AG08396 (cell line): ENCODE results near the gene SLCO4A1.

Experiments used
- DNase-seq: peaks from one replicate; pipeline ENCODE4 v3.0.0; 2012; ENCODE audit warnings: low spot score, mixed read lengths

Gene SLCO4A1, protein sequence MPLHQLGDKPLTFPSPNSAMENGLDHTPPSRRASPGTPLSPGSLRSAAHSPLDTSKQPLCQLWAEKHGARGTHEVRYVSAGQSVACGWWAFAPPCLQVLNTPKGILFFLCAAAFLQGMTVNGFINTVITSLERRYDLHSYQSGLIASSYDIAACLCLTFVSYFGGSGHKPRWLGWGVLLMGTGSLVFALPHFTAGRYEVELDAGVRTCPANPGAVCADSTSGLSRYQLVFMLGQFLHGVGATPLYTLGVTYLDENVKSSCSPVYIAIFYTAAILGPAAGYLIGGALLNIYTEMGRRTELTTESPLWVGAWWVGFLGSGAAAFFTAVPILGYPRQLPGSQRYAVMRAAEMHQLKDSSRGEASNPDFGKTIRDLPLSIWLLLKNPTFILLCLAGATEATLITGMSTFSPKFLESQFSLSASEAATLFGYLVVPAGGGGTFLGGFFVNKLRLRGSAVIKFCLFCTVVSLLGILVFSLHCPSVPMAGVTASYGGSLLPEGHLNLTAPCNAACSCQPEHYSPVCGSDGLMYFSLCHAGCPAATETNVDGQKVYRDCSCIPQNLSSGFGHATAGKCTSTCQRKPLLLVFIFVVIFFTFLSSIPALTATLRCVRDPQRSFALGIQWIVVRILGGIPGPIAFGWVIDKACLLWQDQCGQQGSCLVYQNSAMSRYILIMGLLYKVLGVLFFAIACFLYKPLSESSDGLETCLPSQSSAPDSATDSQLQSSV

DNA sequence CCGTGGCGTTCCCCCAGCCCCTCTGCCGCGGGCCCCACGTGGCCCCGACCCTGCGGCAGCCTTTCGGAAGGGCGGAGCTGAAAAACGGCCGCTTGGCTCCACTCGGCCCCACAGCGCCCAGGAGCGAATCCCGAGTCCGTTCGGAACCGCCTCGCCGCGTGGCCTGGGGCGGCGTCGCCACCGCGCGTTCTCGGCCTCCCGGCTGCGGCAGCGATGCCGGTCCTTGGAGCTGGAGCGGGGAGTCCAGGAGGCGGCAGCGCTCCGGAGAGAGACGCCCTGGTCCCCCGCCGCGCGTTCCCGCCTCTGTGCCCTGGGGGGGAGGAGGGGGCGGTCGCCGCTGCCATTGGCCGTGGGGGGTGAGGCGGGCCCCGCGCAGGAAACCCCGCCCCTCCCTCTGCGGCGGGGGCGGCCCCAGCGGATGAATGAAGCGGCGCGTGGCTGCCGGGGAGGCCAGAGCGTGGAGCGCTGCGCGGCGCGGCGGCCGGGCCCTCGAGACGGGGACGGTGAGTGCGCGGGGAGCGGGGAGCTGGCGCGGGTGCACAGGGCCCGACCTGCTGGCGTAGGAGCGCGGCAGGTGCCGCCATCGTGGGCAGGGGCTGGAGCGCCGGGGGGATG lies at the start of gene SLCO4A1:
TSS of gene SLCO4A1 (plus strand) at position 453 of the 615 bp plus-strand sequence. CDS start 13,952 bp downstream, outside the sequence.
- DNase-seq, result peak; percentile 89

DNA sequence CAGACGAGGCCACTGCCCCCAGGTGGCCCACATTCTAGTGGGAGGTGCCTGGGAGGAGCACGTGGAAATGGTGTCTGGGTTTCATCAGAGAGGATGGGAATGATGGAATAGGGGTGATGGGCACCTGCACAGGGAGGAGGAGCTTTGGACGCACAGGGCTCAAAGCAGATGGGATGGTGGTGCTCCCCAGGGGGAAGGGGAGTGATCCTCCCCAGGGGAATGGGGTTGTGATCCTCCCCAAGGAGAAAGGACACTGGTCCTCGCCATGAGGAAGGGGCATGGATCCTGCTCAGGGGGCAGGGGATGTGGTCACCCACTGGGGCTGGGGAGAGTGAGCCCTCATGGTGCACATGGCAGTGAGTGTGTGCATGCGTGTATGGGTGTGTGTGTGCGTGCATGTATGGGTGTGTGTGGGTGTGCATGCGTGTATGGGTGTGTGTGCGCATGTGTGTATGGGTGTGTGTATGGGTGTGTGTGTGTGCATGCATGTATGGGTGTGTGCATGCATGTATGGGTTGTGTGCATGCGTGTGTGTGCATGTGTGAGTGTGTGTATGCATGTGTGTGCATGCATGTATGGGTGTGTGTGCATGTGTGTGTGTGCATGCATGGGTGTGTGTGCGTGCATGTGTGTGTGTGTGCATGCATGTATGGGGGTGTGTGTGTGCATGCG lies 49.7 kb upstream of the SLCO4A1 start:
- no peak for DNase-seq

DNA sequence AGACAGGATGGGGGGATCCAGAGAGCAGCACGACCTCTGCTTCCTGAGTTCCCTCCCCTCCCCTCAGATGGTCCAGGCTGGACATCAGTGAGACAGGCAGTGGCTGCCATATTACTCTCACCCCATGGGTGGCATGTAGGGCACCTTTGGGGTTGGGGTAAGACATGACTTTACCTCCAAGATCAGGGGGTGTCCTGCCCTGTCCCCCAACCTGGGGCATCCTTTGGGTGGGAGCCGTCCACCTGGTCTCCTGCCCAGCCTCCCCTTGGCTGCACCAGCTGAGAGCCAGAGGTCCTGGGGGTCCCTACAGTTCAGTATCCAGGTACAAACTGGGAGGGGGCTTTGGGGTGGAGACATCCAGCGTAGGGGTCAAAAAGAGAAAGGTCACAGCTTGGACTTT lies 48.7 kb upstream of the SLCO4A1 start:
- no peak for DNase-seq

DNA sequence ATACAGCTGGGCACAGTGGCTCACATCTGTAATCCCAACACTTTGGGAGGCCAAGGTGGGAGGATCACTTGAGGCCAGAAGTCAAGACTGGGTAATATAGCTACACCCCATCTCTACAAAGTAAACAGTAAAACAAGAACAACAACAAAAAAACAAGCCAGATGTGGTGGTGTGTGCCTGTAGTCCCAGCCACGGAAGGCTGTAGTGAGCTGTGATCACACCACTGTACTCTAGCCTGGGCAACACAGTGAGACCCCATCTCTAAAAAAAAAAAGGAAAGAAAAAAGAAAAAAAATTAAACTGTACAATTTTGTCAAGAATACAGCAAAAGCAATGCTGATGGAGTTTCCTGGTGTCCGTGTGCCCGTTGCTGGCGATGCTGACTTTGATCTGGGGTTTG lies 47.2 kb upstream of the SLCO4A1 start:
- DNase-seq, result no peak

DNA sequence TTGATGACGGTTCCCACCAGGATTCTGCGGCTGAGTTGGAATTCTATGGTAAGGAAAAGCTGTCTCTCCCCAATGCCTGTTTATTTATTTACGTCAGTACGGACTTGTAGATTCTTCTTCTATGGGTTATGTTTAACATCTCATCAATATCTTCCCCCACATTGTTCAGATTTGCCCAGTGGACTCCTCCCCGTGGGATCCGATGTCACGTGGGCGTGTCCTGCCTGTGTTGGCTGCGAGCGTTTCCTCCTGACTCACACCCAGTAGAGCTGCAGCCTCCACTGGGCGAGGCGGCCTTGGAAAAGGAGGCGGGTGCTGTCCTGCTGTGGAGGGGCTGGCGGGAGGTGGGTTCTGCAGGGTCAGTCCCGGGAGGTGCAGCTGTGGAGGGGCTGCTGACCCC lies 46.8 kb upstream of the SLCO4A1 start:
- peak; percentile 89 for DNase-seq

DNA sequence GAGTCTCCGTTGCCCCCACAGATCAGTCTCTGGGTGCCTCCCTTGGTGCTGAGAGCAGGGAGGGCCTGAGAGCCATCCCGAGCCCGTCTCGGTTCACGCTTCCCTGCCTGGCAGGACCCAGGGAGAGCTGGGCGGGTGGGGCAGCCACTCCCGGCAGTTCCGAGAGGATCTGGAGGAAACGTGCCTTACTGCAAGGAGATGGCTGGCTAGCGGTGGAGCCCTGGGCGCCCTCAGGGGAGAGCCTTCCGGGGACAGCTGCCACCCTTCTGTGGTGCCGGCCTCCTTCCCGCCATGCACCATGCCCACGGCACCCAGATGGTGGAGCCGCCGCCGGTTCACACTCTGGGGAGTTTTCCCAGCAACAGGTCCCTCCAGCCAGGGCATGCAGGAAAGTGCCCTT lies 45.8 kb upstream of the SLCO4A1 start:
- no peak for DNase-seq

DNA sequence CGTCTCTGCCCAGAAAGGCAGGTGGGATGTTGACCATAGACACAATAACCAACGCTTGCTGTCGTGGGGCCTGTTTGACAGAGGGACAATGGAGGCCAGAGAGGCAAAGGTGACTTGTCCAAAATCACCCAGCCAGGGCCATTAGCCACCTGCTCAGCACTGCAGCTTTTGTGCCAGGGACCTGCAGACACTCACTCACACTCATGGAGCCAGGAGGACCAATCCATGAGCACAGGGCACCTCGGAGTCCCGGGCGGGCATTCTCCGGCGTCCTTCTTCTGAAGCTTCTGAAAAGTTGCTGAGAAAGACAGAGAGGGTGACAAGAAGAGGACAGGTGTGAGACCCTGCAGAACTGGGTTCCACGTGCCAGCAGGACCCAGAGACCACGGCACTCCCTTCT lies 45.4 kb upstream of the SLCO4A1 start:
- DNase-seq, result no peak

DNA sequence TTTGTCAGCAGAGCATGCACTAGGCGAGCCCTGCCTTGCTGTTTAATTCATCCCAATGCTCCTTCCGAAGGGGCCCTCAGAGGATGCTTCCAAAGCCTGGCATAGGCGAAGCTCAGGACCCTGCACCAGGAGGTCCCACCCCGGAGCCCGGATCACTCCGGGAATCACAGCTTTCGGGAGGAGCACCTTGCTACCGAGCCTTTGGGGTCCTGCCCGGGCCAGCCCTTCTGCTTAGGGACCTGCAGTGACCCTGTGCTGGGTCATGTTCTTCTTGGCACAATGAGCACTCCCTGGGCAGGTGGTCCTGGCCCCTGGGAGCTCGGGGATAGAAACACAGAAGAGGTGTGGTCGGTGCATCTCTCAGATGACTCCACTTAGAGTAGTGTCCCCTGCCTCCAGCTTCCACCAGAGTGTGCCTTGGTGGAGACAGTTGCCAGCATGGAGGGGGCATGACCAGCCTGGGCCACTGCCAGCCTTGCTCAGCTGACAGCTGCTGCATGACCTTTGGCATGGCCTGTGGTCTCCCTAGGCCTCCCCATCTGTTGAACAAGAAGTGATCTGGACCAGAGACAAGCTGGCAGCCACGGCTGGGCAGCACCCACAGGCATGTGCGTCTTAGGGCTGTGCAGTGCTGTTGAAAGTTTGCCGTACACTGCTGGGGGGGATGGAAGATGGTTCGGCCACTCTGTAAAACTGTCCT lies 44.7 kb upstream of the SLCO4A1 start:
- no peak for DNase-seq

DNA sequence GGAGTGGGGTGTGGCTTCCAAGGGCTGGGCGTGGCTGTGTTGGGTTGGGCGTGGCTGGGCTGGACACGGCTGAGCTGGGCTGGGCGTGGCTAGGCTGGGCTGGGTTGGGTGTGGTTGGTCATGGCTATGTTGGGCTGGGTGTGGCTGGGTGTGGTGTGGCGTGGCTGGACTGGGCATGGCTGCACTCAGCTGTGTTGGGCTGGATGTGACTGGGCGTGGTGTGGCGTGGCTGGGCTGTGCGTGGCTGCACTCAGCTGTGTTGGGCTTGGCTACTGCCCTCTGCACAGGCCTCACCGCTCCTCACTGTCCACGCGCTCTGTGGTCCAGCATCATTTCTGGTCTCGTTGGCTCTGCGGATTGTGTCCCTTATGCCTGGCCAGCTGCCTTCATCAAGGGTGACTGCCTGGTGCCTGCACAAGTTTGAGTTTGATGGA lies 43.5 kb upstream of the SLCO4A1 start:
- no peak for DNase-seq

DNA sequence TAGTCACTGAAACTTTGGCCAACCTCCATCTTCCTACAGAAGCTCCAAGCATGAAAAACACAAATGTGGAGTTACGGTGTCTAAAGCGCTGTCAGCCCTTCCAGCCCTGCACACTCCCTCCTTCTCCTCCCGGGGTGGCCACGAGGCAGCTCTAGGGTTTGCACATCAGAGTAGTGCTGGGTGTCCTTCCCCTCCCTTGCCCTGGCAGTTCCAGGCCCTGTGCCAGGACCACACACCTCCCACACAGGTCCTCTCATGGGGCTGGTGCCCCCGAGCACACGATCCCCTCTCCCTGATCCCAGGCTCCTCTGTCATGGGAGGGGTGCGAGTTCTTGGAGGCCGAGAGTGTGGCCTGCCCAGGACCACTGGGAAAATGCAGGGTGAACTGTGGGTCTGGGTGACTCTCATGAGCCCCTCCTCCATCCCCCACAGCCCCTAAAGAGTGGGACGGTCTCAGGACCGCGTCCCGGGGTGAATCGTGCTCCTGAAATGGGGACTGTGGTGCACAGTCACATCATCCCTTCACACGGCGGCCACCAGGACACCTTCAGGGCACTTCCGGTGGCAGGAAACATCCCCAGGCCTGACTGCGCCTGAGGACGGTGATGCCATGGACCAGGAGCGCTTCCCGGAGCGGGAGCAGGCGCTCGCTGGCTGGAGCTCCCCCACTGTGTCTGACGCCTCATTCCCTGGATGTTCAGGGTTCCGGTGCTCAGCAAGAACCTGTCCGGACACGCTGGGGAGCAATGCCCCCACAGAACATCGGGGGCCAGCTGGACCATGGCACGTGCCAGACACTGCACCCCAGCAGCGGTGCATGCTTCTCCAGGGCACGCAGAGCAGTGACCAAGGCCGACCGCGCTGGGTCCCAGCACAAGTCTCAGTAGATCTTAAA lies 42.8 kb upstream of the SLCO4A1 start:
- DNase-seq, result no peak

DNA sequence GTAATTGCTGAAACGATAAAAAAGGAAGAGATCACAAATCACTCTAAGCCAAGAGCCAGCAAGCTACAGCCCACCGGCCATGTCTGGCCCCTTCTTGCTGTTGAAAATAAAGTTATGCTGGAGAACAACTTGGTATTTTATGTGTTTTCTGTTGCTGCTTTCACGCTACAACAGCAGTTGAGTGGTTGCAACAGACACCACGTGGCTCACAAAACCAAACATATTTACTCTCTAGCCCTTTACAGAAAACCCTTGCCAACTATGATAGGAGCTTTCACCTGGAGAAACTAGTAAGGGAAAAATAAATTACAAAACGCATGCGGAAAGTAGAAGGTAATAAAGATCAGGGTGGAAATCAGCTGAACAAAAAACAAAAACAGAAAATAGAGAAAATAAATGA lies 41.1 kb upstream of the SLCO4A1 start:
- DNase-seq, result no peak

DNA sequence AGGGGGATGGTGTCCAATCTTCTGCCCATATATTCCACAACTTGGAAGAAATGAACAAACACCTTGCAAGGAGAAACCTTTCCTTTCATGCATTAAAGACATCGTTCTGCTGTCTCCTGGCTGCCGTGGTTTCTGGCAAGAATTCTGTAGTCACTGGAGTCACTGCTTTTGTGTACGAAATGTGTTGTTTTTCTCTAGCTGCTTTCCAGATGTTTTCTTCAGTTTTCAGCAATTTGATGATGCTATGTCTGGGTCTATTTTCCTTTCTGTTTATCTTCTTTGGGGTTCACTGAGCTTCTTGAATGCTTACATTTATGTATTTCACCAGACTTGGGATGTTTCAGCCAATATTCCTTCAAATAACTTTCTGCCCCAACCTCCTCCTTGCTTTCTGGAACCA lies 40.6 kb upstream of the SLCO4A1 start:
- DNase-seq, result no peak

DNA sequence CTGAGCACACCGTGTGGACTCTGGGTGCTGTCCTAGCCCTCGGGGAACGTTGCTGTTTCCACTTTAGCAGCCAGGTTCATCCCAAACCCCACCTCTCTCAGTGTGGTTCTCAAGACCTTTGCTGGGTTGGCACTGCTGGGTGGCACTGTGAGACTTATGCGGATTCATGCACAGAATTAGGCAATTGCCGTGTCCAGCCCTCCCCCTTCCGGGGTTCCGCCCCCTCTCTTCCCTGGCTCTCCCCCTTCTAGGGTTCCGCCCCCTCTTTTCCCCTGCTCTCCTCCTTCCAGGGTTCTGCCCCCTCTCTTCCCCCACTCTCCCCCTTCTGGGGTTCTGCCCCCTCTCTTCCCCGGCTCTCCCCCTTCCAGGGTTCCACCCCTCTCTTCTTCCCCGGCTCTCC lies 39.8 kb upstream of the SLCO4A1 start:
- DNase-seq, result no peak

DNA sequence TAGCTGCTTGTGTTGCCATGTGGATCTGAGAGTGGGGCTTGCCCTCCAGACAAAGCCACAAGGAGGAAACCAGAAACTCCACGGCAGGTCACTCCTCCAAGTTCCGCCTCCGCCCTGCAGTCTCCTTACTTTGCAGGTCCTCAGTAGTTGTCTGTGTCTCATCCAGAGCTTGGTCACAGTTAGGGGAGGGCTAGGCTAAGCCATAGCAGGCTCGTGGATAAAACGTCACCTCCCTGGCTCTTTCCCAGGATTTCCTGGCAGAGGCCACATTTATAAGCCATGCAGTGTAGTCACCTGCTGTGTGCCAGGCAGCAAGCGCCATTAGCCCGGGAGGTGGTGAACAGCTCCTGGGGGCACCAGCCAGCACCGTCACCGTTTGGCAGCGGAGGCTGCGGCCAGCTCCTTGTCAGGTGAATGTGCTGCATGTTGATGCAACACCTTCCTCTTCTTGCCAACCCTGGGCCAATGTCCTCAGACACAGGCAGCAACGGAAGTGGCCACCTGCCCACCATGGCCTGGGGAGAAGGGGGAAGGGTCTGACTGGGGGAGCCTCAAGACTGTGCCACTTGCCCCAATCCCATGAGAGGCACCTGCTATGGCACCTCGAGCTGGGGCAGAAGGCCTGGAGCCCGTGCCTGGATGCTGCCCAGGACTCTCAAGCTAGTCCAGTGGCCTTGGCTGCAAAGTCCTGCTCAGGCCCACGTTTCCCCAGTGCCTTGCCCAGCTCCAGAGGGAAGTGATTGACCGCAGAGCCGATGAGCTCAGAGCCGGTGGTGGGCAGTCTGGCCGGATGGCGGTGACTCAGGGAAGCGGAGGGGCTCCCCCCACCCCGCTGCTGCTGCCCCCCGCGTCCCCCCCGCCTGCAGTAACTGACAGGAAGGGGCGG lies 39.0 kb upstream of the SLCO4A1 start:
- DNase-seq, result peak; percentile 56

DNA sequence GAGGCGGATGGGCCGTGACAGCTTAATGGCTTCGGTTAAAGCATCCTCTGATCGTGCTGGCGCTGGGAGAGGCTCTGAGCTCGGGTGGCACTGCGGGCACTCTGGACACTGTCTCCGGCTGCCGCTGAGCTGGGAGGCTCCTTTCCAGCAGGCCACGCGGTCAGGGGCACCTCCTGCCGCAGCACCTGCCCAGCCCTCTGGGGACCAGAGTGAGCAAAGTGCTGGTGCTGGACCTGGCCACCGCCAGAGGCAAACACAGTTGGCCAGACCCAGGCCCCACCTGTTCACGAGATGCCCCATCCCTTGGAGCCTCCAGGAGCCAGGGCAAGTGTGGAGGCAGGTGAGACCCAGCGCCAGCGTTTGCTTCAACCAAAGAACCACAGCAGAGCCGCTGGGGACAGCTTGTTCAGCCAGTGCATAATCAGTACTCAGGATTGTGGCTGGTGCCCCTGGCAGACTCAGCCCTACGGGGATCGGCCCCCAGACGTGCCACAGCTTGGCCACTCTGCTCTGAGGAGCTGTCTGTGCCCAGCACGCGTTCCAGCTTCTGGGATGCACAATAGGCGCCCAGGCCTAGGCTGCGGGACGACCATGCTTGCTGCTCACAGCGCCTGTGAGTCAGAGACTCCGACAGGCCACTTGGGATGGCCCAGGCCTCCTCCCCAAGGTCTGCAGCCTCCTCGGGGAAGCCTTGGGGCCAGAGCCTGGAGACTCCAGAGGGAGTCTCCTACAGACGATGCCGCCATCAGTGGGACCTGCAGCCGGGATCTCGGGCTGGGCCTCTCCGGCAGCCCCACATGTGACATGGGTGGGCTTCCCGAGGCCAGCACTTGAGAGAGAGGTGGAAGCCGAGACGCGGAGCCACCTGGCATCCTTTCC lies 38.2 kb upstream of the SLCO4A1 start:
- DNase-seq, result no peak

DNA sequence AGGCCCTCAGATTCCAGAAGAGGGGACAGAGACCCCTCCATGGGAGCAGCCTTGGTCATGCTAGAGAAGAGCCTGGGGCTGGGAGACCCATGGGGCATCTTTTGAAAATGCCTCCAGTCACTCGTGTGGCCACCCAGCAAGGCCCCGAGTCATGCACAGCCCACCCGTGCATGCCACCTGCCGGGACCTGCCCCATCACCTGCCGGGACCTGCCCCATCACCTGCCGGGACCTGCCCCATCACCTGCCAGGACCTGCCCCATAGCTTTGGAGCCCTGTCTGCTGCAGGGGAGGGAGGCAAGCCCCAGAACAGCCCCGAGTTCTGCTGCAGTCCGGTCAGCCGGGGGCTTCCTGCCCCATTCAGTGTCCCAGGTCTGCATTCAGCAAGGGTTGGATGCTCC lies 37.5 kb upstream of the SLCO4A1 start:
- DNase-seq, result no peak

DNA sequence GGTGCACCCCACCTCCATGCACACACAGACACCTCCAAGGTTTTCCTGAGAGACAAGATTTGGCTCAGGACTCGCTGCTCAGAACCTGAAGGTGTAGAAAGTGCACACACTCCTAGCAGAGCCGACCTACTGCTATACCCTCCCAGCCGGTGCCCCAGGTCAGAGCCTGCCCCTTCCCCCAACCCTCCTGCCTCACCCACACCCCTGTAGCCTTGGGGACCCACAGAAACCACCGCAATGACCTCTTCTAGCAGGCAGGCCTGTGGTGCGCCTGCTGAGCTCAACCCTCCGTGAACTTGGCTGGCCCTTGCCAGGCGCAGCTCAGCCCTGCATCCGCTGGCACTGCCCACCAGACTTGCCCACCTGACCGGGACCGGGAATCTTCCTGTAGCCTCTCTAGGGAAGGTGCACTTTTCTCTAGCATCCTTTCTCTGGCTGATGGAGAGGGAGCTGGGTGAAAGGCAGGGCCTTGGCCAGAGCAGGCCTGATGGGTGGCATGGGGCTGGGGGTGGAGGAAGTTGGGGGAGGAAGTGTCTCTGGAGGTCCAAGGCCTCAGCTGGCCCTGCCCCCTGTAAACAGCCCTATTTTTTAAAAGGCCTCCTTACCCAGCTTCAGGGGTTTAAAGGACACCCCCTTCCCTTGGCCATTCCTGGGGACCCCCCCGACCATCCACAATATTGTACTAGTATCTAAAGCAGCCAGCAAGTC lies 36.9 kb upstream of the SLCO4A1 start:
- no peak for DNase-seq

DNA sequence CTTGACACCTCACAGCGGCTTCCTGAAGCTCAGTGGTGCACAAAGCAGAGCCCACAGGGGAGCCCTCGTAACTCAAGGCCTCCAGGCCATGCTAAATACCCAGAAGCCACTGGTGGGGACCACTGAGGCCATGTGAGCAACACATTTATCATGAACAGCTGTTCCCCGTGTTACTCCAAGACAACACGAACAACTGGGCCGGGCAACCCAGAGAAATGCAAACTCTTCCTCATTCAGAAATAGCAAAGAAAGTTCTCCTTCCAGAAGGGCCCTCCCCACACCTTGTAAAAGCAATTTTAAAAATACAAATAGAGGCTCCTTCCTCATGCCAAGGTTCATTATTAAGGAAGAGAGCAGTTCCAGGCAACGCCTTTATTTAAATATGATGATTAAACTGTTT lies 36.3 kb upstream of the SLCO4A1 start:
- no peak for DNase-seq
